Measurements from ENCODE around the gene MAP1B.
A peak's percentile ranks its signal among the peaks of the same experiment; 100 is the strongest.

MAP1B gene

GRCh38 chr5:72101828-72102227 is 5.4 kb upstream of the MAP1B start:
- no peak for DNase-seq

GRCh38 chr5:72106817-72107130 is 501 bp upstream of the MAP1B start:
- no peak for DNase-seq

GRCh38 chr5:72107901-72108201 is 576 bp downstream of the MAP1B start:
- DNase-seq = peak; percentile 11

GRCh38 chr5:72108202-72109061 is 1.2 kb downstream of the MAP1B start:
- peak; percentile 59 for DNase-seq

GRCh38 chr5:72109062-72109411 is 1.8 kb downstream of the MAP1B start:
- DNase-seq = no peak

GRCh38 chr5:72109625-72110024 is 2.4 kb downstream of the MAP1B start:
- no peak for DNase-seq

- no peak for DNase-seq
Measured at GRCh38 chr5:72110394-72111013, 3.2 kb downstream of the MAP1B start.

GRCh38 chr5:72112389-72112788 is 5.1 kb downstream of the MAP1B start:
- no peak for DNase-seq

GRCh38 chr5:72114629-72115028 is 7.4 kb downstream of the MAP1B start:
- no peak for DNase-seq

GRCh38 chr5:72115296-72115695 is 8.0 kb downstream of the MAP1B start:
- DNase-seq = no peak

GRCh38 chr5:72117307-72117706 is 10.0 kb downstream of the MAP1B start:
- no peak for DNase-seq

GRCh38 chr5:72121052-72121779 is 13.9 kb downstream of the MAP1B start:
- no peak for DNase-seq

- no peak for DNase-seq
Measured at GRCh38 chr5:72121780-72122445, 14.6 kb downstream of the MAP1B start.

- no peak for DNase-seq
Measured at GRCh38 chr5:72122602-72123001, 15.3 kb downstream of the MAP1B start.

GRCh38 chr5:72123764-72124376 is 16.6 kb downstream of the MAP1B start:
- DNase-seq = no peak

- DNase-seq = no peak
Measured at GRCh38 chr5:72125271-72125940, 18.1 kb downstream of the MAP1B start.

GRCh38 chr5:72125941-72126620 is 18.8 kb downstream of the MAP1B start:
- no peak for DNase-seq

- no peak for DNase-seq
Measured at GRCh38 chr5:72126796-72127195, 19.5 kb downstream of the MAP1B start.

- no peak for DNase-seq
Measured at GRCh38 chr5:72129725-72130124, 22.4 kb downstream of the MAP1B start.

- no peak for DNase-seq
Measured at GRCh38 chr5:72130351-72130761, 23.1 kb downstream of the MAP1B start.

GRCh38 chr5:72133212-72133990 is 26.1 kb downstream of the MAP1B start:
- DNase-seq = no peak
